GM03348 (cell line): Measurements from ENCODE around the gene PTTG1IP.

Experiments used
- DNase-seq: peaks from one replicate; pipeline ENCODE4 v3.0.0; 2012; ENCODE audit warnings: low spot score

The PTTG1IP gene

DNA sequence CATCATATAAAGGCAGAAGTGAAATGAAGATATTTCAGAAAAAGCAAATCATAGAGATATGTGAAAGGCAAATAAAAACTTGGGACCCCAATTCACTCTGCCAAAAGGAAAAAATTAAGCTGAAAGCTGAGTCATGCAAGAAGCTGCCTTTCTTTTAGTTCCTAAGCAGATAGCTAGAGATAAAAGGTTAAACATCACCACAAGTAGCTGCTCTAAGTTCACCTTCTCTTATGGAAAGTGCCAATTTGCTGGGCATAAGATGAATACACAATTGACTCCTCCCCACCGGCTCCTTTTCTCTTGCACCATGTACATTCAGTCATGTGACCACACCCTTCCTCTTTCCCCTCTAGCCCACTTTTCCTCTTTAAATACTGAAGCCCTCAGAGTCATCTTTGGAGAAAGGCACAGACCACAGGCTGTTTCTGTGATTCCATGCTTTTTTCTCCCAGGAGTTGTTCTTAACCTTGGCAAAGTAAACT, 50.3 kb downstream of the PTTG1IP start:
- DNase-seq, result no peak

DNA sequence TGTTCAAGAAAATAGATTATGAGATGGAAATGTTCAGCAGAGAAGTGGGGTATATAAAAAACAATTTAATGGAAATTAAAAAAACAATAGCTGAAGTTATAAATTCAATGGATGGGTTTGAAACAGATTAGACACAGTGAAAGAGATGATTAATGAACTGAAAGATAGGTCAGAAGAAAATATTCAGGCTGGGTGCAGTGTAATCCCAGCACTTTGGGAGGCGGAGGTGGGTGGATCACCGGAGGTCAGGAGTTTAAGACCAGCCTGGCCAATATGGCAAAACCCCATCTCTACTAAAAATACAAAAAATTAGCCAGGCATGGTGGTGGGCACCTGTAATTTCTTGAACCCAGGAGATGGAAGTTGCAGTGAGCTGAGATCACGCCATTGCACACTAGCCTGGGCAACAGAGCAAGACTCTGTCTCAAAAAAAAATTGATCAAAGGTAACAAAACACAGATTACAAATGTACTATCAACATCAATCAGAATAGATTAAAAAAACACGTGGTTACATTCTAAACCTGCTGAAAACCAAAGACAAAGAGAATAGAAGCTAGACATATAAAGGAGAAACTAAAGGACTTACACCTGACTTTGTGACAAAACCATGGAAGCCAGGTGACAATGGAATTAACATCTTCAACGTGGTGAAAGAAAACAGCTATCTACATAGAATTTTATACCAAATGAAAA, 50.9 kb downstream of the PTTG1IP start:
- DNase-seq, result no peak

DNA sequence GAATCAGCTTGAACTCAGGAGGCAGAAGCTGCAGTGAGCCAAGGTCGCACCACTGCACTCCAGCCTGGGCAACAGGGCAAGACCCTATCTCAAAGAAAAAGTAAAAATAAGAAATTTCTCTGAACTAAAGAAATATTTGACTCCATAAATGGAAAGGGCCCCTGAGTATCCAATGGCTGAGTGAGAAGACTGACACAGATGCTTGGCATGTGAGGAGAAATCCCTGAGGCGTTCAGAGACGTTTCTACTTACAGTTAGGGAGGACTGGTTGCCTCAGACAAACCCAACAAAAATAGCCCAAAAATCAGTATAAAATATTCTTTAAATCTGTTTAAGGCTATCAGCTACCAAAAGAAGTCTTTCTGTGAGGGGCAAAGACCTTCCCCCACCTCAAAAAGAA, 52.6 kb downstream of the PTTG1IP start:
- DNase-seq, result peak; percentile 58

GRCh38 chr21:44819283-44820243, 53.9 kb downstream of the PTTG1IP start:
- no peak for DNase-seq

- no peak for DNase-seq
These were observed 54.9 kb downstream of the PTTG1IP start for GRCh38 chr21:44818640-44819011.

- DNase-seq, result peak; percentile 97
These were observed 55.4 kb downstream of the PTTG1IP start, which contains the start of gene SUMO3 for GRCh38 chr21:44817914-44818639. SUMO3 (minus strand) TSS chr21:44818062; CDS start chr21:44817968, 94 bp downstream.

DNA sequence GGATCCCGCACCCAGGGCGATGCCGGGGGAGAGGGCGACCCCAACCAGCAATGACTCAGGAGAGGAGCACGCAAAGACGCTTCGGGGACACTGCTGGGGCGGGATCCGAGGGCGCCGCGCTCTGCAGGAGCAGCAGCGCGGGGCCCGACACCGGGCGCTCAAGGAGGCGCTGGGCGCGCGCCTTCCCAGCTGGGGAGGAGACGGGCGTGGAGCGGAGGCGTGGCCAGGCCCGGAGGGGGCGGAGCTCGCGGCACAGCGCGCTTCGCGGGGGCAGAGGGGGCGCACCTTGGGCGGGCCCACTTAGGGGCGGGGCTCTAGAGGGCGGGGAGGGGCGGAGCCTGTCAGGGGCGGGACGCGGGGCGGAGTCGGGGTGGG, 56.0 kb downstream of the PTTG1IP start:
- DNase-seq, result peak; percentile 99

- DNase-seq, result no peak
These were observed 56.6 kb downstream of the PTTG1IP start for GRCh38 chr21:44816761-44817505.

GRCh38 chr21:44815852-44816628, 57.5 kb downstream of the PTTG1IP start:
- no peak for DNase-seq

GRCh38 chr21:44815225-44815624, 58.3 kb downstream of the PTTG1IP start:
- no peak for DNase-seq

GRCh38 chr21:44814498-44815023, 58.9 kb downstream of the PTTG1IP start:
- DNase-seq, result peak; percentile 45

- no peak for DNase-seq
These were observed 59.8 kb downstream of the PTTG1IP start for GRCh38 chr21:44813727-44814126.

DNA sequence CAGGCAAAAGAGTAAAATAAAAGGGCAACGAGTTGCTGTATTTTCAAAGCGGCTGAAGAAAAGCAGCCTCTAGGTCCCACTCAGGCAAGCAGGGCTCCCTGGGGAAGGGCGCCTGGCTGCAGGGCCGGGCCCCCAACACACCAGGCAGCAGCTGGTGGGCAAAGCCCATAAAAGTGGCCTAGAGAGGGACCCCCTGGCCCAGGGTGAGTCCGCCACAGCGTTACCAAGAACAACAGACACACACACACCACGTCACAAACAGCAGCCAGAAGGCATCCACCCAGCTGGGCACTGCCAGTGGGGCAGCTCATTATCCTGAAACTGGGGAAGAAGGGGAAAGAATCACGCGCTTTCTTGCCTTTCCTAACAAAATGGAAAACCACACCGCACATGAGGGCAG, 60.3 kb downstream of the PTTG1IP start:
- DNase-seq, result no peak

DNA sequence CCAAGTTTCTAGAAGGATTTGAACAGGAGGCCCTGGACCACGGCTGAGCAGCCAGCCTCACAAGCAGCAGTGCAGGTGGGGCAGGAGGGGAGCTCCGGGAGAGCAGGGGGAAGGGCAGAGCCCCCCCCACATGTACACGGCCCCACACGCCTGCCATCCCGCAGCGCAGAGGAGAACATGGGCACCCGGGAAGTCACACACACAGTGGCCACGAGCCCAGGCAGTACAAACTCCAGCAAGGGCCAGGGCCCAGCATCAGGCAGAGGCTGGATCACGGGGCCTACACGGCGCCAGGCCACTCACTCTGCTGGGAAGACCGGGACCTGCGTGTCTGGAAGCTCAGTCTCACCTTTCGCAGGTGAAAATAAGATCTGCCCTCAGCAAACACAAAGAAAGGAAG, 60.9 kb downstream of the PTTG1IP start:
- DNase-seq, result no peak

DNA sequence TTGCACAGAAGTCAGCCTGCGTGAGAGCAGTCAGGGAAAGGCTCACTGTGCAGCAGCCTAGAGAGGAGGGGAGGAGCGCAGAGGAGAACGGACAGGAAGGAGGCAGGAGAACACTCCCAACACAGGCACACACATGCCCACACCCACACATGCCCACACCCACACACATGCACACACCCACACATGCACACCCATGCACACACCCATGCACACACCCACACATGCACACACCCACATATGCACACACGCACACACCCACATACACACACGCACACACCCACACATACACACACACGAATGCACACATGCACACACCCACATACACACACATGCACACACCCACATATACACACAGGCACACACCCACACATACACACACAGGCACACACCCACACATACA, 62.7 kb downstream of the PTTG1IP start:
- DNase-seq, result no peak

- no peak for DNase-seq
These were observed 67.6 kb downstream of the PTTG1IP start for GRCh38 chr21:44805859-44806258.

GRCh38 chr21:44805226-44805625, 68.3 kb downstream of the PTTG1IP start:
- no peak for DNase-seq

- DNase-seq, result no peak
These were observed 68.7 kb downstream of the PTTG1IP start for GRCh38 chr21:44804762-44805161.

DNA sequence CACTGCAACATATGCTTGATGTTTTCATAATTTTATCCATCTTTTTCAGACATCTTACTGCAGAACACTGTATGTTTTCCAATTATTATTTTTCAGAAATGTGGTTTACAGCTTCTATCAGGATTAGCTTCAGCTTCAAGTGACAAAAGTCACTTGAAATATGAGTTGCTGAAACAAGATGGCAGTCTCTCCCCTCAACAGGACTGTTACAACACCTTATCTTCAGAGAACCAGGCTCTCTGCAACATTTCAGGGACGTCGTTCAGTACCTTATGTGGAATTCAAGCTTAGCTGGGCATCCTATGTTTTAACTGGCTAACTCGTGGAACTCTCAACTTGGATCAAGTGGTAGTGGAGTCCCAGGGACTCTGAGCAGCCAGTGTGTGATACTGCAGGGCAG, 69.8 kb downstream of the PTTG1IP start:
- no peak for DNase-seq

DNA sequence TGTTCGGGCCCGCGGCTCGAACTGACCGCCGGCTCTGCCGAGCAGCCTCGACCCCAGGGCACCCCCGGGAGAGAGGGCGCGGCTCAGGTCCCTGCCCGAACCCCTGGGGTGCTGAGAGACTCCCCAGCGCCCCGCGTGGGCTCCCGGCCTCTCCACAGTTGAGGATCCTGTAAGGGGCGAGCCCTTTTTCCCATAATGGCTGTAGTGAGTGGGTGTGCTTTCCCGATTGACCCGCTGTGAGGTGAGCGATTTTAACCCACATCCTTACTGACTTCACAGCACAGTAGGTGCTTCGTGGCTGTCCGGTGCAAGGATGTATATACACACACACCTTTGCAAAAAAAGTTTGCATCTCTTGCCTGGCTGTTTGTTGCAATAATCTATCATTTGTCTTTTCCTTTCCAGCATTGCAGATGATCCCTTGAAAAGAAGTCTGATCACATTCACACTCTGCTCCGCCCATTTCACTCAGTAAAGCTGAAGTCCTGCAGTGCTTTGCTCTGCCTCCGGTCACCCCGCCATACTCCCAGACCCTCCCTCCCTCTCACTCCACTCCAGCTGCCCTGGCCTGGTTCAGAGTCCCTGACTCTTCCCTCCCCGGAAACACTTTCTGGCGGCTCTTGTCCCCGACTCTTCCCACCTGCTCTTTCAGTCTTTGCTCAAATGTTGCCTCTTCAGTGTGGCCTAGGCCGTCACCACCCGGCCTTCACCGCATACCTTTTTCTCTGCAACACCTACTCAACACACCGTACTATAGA, 70.9 kb downstream of the PTTG1IP start:
- no peak for DNase-seq
